Kidney tubule cell (primary cell): ENCODE results near the gene SMIM1.
A peak's percentile ranks its signal among the peaks of the same experiment; 100 is the strongest.
"Not testable (repeated sequence)": the region's sequence is repeated elsewhere in the genome, so short reads cannot be mapped to it uniquely, and the experiment has no call there.

ENCODE experiments used
- DNase-seq: peaks from one replicate; pipeline ENCODE4 v3.0.0-alpha.2; 2018; ENCODE audit warnings: low spot score

SMIM1 gene

DNA sequence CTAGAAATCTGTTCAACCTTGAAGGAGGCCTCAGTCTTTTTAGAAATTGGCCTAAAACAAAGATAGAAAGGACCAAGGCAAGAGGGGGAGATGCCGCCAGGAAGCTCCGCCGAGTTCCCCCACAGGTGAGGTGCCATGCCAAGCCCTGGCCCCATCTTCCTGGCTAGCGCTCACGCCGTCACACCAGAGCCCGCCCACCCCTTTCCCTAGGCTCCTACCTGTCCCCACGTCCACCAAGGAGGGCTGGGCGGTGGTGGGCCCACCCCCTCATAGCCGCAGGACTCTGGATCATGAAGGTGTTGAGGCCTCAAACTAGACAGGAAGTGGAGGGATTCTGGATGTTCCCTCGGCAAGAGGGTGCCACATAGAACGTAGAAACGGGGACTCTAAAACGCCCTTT, 35.8 kb upstream of the SMIM1 start:
- DNase-seq, result no peak

DNA sequence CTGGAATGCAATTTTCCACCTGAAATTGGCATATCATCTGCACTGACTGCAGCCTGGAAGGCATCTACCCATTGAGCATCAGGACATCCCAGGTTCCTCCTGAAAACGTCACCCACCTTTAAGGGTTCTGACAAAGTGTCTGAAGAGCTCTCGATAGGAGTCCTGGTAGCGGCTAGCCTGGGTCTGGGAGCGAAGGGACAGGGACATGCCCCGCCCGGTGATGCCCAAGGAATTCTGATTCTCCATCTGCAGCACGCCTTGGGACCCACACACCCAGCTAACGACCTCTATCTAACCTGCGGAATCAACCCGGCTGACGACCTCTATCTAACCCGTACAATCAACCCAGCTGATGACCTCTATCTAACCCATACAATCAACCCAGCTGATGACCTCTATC, 33.6 kb upstream of the SMIM1 start:
- DNase-seq, result no peak

DNA sequence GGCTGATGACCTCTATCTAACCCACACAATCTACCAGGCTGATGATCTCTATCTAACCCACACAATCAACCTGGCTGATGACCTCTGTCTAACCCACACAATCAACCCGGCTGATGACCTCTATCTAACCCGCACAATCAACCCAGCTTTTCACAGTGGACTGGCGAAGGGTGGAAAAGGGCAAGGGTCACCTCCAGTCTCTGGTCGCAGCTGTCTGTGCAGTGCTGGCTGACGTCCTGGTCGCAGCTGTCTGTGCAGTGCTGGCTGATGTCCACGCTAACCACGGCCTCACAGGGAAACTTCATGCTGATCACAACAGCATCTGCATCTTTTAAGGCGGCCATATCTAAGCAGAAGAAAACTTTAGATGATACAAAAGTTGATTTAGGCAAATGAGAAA, 32.5 kb upstream of the SMIM1 start:
- DNase-seq, result no peak

- DNase-seq, result no peak
These were observed 31.8 kb upstream of the SMIM1 start for GRCh38 chr1:3740752-3741151.

GRCh38 chr1:3741566-3742438, 30.7 kb upstream of the SMIM1 start:
- no peak for DNase-seq

GRCh38 chr1:3742439-3743298, 29.9 kb upstream of the SMIM1 start:
- no peak for DNase-seq

DNA sequence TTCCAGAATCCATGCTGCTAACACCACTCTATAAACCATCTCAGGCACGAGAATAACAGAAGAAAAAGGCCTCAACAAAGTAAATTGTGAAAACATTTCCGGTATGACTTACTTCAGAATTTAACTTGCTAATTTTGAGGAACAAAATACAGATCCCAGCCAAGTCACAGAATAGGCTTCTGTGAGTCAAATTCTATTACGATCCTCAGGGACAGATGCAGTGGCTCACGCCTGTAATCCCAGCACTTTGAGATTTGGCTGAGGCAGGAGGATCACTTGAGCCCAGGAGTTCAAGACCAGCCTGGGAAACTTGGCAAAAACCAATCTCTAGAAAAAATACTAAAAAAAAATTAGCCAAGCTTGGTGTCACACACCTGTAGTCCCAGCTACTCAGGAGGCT, 29.1 kb upstream of the SMIM1 start:
- no peak for DNase-seq

DNA sequence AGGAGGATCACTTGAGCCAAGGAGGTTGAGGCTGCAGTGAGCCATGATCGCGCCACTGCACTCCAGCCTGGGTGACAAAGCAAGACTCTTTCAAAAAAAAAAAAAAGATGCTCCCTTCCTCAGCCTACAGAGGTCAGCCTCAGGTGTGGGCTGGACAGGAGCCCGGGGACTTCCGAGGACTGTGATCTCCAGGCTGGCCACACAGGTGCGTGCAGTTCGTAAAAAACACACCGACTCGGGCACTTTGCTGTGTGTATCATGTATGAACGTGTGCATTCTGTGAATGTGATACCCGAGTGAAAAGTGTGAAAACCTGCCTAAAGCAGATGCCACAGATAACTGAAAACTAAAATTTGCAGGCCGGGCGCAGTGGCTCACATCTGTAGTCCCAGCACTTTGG, 28.7 kb upstream of the SMIM1 start:
- no peak for DNase-seq

DNA sequence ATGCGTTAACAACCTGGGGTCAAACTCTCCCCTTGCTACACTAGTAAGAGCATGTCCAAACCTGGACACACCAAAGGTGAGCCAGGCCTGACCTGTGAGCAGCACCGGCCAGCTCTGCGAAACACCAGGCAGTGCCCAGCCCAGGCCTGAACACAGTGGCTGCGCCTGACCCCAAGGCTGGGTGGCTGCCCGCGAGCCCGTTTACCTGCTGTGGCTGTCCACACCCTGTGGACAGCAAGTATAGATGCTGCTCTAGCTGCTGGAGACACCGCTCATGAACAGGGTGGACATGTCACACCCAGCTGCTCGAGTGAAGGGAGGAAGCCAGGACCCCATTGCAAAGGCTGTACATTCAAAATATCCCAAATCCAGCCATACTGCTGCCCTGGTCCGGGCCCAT, 27.9 kb upstream of the SMIM1 start:
- no peak for DNase-seq

DNA sequence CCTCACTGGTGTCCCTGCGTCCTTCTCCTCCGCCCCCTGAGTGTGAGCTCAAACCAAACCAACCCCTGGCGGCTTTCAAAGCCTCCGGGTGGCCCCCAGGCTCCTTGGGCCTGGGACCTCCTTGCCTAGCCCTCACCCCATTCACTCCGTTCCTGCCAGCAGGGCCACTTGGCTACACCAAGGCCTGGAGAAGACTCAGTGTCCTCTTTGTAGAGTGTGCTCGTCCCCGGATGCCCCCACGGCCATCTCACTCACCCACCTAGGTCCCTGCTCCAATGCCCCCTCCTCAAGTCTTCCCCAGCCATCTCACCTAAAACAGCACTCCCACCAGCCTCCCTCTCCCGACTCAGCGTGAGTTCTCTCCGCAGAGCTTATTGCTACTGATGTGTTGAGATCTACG, 27.5 kb upstream of the SMIM1 start:
- no peak for DNase-seq

DNA sequence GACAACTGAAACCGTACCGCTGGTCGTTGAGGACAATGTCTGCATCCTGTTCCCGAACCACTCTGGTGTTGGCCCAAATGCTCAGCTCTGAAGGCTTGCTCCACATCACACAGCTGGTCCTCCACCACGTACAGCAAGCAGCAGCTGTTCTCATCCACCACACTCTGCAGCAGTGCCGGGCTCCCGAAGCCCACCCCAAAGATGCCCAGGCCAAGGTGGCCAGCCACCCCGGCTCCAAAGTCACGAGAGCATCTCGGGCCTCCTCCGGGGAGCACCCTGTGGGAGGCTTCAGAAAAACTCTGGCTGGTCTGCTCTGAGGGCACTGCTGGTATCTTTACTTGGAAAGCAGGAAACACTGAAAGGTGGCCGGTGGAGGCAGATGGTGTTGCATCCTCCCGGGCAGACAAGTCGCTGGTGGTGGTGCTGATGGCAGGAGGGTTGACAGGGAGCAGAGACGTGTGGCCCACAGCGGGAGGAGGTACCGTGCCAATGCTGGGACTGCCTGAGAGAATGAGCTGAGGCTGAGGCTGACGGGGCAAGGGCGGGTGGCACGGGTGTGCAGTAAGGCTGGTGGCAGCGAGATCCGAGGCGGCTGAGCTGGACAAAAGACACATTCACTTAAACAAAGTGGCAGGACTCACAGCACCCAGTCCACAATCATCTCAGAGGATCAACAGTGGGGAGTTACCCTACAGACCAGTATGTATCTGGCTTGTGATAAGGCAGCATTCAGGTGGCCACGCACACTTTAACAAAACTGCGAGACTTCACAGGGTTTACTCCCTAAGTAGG, 26.8 kb upstream of the SMIM1 start:
- no peak for DNase-seq

GRCh38 chr1:3746389-3746829, 26.1 kb upstream of the SMIM1 start:
- DNase-seq, result no peak

- DNase-seq, result peak; percentile 82
These were observed 25.6 kb upstream of the SMIM1 start for GRCh38 chr1:3746830-3747521.

DNA sequence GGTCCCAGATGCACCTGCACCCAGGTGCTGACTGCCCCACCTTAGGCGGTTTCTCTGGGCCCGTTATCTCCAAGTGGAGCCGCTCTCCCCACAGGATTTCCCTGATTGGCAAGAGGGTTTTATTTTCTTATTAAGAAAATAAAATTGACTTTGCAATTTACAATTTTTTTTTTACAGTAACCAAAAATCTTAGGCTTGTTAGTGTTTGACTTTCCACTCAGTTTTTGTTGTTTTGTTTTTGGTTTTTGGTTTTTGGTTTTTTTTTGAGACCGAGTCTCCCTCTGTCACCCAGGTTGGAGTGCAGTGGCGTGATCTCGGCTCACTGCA, 25.1 kb upstream of the SMIM1 start:
- no peak for DNase-seq

DNA sequence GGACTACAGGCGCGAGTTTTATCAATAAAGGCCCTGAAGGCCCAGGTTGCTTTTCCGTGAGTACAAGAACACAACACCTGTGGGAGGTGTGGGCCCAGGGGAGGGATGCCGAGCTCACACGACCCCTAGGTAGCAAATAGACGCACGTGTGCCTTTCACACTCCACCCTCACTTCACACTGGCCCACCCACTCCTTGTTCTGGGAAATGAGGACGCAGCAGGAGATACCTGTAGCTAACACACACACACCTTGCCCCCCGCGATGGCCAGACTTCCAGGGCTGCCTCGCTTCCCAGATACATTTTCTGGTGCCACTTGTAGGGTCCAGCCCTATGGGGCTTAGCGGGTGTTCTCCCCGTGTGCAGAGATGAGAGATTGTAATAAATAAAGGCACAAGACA, 24.6 kb upstream of the SMIM1 start:
- DNase-seq, result no peak

DNA sequence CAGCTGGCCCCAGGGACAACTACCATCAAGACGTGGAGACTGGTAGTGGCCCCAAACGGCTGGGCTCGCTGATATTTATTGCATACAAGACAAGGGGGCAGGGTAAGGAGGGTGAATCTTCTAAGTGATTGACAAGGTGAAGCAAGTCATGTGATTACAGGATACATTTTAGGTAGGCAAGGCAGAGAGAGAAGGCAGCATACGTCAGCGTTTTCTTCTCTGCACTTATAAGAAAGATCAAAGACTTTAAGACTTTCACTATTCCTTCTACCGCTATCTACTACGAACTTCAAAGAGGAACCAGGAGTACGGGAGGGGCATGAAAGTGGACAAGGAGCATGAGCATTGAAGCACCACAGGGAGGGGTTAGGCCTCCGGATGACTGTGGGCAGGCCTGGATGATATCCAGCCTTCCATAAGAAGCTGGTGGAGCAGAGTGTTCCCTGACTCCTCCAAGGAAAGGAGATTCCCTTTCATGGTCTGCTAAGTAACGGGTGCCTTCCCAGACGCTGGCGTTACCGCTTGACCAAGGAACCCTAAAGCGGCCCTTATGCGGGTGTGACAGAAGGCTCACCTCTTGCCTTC, 24.1 kb upstream of the SMIM1 start:
- not testable (repeated sequence) for DNase-seq

DNA sequence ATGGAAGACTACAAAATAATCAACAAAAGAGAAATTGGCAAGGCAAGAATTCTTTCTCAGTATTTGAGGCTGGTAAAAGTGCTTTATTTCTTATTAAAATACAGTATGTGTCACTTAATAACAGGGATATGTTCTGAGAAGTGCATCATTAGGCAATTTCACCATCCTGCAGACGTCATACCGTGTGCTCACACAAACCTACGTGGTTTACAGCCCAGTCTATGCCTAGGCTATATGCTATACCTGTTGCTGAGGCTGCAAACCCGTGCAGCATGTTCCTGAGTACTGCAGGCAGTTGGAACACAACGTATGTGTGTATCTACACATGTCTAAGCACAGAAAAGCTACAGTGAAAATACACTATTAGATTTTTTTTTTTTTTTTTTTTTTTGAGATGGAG, 23.0 kb upstream of the SMIM1 start:
- DNase-seq, result no peak

GRCh38 chr1:3750741-3751140, 21.8 kb upstream of the SMIM1 start:
- DNase-seq, result no peak

DNA sequence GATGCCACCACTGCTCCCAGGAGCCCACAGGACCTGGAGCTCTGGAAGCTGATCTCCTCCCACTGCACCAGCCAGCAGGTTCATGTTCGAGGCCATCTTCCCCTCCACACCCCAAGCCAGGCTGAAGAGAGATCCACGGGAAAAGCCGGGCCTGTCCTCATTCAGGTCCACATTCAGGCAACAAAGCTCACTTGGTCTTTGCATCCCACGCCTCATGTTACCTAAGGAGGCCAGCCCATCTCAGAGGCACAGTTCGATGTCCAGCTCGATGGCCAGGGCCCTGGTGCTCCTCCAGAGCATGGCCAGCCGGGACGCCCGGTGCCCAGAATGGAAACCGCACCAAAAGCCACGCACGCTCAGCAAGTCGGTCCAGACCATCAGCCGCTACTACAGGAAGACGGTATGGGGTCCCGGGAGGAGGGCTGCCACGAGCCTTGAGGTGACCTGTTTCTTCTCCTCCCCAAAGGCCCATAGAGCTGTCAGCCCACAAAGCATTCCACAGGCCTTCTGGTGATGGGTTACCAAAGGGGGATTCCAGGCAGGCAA, 20.1 kb upstream of the SMIM1 start, which contains the start of gene CCDC27:
TSS of gene CCDC27 (plus strand) at position 51 of the 546 bp plus-strand sequence. CDS start at position 83, 32 bp downstream.
- DNase-seq, result no peak

DNA sequence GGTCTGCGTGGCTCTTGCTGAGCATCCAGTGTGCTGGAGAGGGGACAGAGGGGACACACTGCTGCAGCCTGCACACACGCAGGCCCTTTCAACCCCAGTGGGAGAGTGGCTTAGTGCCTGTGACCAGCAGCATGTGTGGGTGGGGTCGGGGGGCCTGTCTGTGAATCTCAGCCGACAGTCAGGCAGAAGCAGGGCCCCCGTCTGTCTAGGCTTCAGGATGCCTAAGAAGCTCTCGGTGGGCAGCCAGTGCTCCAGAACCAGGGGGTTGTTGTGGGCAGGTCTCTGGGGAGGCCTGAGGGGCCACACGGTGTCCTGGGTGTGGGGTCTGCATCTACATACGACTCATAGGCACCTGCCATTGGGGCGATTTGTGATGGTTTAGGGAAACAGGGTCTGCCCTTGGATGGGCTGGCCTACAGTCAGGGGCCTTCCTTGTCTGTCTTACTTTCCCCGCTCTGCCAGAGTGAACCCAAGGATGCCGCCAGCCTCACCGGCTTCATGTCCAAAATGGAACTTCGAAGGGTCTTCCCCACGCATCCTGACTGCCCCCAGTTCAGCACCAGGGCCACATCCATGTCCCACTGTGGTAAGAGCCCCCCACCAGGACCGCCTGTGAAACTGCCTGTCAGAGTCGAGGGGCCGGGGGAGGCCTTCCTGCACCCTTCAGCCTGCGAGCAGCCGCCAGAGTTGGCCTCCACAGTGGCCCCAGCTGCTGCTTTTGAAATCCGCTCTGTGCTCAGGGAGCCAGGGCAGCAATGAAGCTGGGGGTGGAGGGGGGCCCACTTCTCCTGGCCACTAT, 18.7 kb upstream of the SMIM1 start:
- no peak for DNase-seq
